NCI-H82 treated with DMSO at 0.1 percent for 48 hours (cell line): Measurements from ENCODE around the gene CTNNA3.

Source experiments
- DNase-seq: peaks from one replicate; lab custom pipeline; 2025; ENCODE audit not compliant: unreplicated experiment; lab: John Stamatoyannopoulos, UW

The CTNNA3 gene

DNA sequence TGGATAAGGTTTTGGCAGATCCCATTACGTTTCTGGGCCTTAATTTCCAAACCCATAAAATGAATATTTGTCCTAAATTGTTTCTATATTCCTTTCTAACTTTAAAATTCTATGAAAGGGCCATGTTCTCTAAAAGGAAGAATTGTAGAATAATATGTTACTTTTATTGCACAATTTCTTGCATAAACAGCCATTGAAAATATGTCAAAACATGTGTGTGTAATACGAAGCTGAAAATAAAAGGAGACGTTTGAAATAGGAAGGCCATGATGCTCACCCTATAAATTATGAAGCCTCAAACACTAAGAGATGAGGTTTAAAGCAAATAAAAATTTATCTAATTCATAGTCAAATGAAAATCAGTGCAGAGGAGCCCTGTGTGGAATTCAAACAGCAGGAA is 915.2 kb downstream of the CTNNA3 start:
- DNase-seq, result no peak

DNA sequence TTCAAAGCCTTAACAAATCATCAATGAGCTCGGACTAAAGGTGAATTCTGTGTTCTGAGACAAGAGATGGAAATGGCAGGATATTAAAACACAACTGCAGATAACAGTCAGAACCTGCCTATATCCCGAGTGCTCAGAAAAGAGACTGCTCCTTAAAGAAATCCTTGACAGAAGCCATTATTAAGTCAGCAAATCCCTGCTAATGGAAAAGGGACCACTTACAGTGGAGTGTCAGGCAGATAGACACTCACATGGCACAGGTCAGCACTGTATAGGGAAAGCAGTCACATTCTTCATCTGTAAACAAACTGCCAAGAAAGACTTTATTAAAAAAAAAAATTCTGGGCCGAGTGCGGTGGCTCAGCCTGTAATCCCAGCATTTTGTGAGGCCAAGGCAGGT is 917.6 kb downstream of the CTNNA3 start:
- no peak for DNase-seq

DNA sequence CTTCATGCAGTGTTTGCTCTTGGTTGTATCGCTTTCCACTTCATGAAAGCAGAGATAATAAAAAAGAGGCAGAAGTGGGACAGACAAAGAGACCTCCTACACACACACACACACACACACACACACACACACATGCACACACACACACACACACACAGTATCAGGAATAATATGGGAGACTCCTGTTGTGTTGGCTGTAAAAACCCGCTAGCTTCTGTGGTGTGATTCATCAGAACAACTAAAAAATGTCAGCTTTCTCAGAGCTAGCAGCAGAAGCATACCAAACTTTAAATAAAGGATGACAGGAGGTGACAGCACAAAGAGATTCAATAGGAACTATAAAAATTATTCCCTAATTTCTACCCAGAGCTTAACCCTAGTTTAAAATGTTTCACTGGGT is 918.3 kb downstream of the CTNNA3 start:
- no peak for DNase-seq

DNA sequence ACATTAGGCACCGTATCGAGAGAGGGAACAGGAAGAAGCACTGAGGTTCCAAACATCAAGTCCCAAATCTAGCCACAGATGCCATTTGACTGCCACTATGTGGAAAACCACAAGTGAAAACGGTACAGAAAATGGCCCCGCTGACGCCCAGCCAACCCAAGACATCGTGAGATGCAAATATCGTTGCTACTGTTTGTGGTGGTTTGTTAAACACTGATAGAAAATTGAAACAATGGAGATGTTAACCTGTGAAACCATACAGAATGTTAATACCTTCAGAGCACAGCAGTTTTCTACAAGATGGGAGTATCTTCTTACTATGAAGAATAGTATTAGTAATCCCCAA is 922.5 kb downstream of the CTNNA3 start:
- no peak for DNase-seq

DNA sequence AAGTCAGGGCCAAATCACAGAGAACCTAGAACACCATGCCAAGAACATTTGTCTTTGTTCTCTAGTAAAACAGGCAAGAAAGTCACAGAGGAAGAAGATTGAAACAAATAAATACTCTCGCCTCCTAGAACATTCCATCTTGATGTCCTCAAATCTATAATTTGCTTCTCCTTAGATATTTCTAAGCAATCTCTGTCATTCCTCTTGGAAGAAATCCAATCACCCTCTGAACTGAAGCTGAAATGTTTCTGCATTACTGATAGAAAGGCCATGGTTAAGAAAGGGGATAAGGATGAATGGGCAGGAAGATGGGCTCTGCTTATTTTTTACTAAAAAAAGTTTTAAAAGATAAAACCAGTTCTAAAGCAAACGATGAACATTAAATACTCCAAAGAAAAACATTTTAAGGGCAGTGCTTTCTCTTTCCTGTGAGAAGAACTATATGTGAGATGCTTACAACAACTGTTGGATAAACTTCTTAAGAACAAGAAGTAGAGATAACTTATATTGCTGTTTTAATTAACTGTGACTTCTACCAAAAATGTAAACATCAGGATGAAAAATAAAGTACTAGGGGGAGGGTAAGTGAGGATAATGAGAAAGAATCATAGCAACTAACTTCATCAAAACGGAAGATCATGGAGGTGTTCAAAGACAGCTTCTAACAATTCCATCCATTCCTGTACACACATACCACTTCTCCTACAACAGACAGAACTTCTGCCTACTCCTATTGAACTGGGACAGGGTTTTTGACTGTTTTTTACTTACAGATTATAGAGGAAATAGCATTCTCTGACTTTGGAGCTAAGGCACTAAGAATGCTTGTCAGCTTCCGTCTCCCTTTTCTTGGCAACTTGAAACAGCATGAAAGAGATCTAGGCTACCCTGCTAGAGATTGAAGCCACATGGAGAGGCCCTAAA is 923.2 kb downstream of the CTNNA3 start:
- no peak for DNase-seq

DNA sequence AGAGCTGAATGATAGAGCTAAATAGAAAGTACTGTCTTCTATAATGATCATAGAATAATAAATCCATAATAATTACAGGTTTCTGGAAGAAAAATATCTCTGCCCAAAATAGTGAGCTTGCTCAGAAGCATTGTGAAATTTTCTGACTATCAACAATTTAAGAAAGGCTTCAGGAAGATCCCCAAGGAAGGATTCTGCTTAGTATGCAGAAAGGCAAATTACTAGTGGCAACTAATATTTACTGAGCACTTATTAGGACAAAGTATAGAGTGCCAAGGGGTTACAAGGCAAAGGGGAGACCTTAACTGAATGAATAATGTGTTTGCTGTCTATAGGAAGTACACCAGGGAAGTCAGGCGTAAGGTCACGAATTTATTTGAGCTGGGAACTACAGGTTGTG is 928.3 kb downstream of the CTNNA3 start:
- no peak for DNase-seq

GRCh38 chr10:66762218-66762729 is 933.7 kb downstream of the CTNNA3 start:
- DNase-seq, result no peak

DNA sequence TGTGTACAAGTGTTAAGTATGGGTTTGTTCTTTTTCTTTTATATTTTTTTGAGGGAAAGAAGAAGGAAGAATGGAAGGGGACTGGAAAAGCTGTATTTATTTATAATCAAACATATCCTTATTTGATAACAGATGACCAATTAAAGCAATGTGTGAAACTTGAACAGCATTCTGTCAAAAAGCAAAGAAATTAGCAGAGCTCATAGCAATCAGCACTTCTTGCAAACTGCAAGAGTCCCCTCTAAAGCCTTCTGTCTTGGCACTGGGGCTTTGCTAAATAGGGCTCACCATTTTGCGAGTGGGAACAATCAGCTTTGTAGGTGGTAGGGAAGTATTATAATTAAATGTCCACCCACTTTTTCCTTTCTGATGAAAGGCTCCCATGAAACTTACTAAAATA is 935.1 kb downstream of the CTNNA3 start:
- no peak for DNase-seq

GRCh38 chr10:66755474-66755873 is 940.5 kb downstream of the CTNNA3 start:
- DNase-seq, result no peak

- DNase-seq, result no peak
Measured at GRCh38 chr10:66752714-66753113, 943.3 kb downstream of the CTNNA3 start.

- no peak for DNase-seq
Measured at GRCh38 chr10:66748217-66748616, 947.8 kb downstream of the CTNNA3 start.

GRCh38 chr10:66747451-66747850 is 948.5 kb downstream of the CTNNA3 start:
- DNase-seq, result no peak

DNA sequence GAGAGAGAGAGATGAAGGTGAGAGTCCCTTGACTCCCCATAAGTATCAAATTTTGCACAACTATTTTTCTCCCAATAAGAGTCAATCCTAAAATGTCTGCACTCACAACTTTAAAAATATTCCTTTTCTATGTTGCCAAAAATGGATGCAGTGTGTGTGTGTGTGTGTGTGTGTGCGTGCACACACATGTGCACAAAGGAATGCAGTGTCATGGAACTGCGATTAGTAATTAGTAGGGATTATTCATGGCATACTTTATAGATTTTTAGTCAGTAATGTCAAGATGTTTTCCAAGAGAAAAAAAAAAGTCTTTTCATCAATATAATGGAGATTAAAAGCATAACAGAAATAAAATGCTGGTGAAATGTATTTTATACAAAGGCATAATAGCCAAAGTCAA is 949.3 kb downstream of the CTNNA3 start:
- no peak for DNase-seq

DNA sequence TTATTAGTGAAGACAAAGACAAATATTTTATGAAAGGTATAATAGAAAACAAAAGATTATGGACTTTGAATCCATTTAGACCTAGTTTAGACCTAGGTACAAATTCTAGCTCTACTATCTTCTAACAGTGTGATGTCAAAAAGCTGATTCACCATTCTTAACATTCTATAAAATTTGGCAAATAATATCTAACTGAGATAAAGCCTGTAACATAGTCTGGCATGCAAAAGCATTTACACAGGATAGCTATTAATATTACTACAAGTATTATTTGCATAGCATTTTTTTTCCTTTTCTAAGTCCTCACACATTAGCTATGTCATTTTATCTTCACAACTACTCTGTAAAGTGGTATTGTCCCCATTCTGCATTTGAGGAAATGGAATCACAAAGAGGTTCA is 949.7 kb downstream of the CTNNA3 start:
- no peak for DNase-seq

DNA sequence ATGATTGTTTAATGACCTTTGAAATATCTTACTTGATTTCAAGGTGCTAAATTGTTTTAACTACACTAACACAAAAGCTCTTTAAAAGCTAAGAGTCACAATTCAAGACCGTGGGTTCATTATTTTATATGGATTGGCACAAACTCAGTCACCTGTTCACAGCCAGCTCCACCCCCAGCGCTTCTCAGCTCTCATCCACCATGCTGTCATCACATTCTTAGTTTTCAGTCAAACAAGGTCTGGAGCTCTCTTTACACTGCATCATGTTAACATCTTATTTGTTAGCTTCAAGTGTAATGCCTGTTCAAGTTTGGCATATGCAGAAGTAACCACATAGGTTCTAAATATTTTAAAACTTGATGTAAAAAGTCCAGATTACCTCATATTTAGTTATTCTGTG is 951.1 kb downstream of the CTNNA3 start:
- DNase-seq, result no peak

DNA sequence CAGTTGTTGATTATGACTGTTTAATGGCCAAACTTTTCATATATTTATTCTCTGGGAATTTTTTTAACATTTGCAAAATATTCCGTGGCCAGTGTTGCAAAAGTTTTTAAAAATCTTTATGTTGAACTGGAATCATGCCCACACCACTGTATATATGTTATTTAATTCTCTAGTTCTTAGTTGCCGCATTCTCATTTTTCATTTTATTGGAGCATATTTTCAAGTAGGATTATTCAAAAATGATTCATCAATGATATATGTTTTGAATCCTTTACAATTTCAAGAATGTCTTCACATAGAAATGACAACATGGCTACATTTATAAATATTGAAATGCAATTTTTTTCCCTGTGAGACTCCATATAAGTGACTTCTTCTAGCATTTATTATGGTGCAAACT is 958.8 kb downstream of the CTNNA3 start:
- DNase-seq, result no peak

GRCh38 chr10:66723608-66724400 is 972.2 kb downstream of the CTNNA3 start:
- no peak for DNase-seq

DNA sequence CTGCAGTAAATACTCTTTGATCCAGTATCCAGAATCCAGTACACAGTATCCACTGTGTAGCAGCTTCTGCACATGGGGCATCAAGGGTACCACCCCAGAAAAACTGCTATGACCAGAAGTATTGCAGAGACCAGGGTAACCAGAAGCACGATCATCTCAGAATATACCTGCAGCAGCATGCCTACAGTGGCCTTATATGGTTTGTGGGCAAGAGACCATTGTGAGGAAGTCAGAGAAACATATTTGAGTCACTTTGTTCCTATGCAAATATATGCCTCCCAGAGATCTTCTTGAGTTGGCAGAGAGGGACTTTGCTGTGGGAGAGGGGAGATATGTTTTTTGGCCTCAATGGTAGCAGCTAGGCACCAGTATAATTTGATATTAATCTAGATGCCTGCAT is 976.5 kb downstream of the CTNNA3 start:
- DNase-seq, result no peak

DNA sequence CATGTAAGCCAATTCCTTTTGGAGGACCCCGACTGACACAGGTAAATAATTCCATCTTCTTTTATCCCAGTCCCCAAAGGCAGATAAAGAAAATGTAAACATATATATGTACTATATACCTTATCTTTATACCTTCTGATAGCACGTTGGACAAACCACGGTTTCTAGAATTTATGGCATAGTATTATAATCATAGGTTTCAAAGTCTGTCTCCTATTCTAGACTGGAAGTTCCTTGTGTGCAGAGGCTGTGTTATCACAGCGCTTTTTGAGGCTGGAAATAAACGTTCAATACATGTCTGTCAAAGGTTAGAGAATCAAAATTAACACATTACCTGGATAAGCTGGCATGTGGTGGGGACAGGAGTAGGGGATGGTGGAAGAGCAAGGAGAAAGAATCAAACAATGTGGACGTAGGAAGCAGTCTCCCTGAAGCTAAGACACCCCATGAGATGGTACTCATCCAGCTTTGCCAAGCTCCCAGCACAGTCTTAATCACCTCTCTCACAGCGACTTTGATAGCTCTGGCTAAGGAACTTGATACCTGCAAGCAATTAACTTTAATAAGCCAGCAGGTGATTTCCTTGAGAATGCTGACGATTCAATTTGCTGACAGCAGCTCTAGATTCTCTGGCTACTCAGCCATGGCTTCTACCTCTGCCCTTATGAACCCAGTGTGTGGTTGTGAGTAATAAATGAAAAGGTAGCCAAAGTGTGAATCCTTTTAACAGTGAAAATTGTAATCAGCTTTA is 978.6 kb downstream of the CTNNA3 start:
- no peak for DNase-seq

- no peak for DNase-seq
Measured at GRCh38 chr10:66714741-66715140, 981.3 kb downstream of the CTNNA3 start.

DNA sequence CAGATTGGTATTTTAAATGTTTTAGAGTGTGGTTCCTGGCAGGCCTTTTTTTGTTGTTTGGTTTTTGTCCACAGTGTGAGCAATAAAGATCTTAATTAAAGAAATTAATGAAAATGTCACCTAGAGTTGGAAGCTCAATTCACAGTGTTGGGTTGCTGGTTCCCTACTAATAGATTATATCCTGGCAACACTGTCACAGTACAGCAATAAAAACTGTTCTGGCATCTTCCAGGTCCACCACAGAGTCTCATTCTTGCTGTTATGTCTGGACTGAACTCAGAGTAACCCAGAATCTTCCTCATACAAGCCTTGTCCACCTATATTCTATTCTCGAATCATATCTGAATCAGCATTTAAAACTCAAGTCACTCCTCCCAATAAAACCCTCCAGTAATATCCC is 982.6 kb downstream of the CTNNA3 start:
- DNase-seq, result no peak
